WERI-Rb-1 (cell line): ENCODE results near the gene TNIK.
"Not testable (repeated sequence)": the region's sequence is repeated elsewhere in the genome, so short reads cannot be mapped to it uniquely, and the experiment has no call there.

Source experiments
- DNase-seq: peaks from one replicate; pipeline ENCODE4 v3.0.0-alpha.2; 2020
- H3K27ac ChIP-seq: fragments of 250-450 bp; sonication (Bioruptor Pico); 2 replicates; pipeline ENCODE4 v1.5.1; 2020; ENCODE audit warnings: mild to moderate bottlenecking, moderate library complexity
- H3K27me3 ChIP-seq: fragments of 250-450 bp; sonication (Bioruptor Pico); 2 replicates; pipeline ENCODE4 v1.5.1; 2021; ENCODE audit warnings: mild to moderate bottlenecking, low read depth, moderate library complexity; ENCODE audit not compliant: insufficient read depth, severe bottlenecking
- H3K36me3 ChIP-seq: fragments of 250-450 bp; sonication (Bioruptor Pico); 2 replicates; pipeline ENCODE4 v1.5.1; 2020; ENCODE audit warnings: mild to moderate bottlenecking, moderate library complexity
- H3K4me3 ChIP-seq: 2 replicates; pipeline ENCODE4 v1.5.1; 2011; ENCODE audit warnings: low read depth, mild to moderate bottlenecking, control low read depth, low read length
- H3K9me3 ChIP-seq: fragments of 250-450 bp; sonication (Bioruptor Pico); 2 replicates; pipeline ENCODE4 v1.5.1; 2021; ENCODE audit warnings: mild to moderate bottlenecking, moderate library complexity; ENCODE audit not compliant: severe bottlenecking
- CTCF ChIP-seq: IDR thresholded peaks from 2 replicates; pipeline ENCODE4 v1.5.1; 2011; ENCODE audit warnings: low read depth, mild to moderate bottlenecking, control low read depth, inconsistent platforms, low read length

Gene TNIK

DNA sequence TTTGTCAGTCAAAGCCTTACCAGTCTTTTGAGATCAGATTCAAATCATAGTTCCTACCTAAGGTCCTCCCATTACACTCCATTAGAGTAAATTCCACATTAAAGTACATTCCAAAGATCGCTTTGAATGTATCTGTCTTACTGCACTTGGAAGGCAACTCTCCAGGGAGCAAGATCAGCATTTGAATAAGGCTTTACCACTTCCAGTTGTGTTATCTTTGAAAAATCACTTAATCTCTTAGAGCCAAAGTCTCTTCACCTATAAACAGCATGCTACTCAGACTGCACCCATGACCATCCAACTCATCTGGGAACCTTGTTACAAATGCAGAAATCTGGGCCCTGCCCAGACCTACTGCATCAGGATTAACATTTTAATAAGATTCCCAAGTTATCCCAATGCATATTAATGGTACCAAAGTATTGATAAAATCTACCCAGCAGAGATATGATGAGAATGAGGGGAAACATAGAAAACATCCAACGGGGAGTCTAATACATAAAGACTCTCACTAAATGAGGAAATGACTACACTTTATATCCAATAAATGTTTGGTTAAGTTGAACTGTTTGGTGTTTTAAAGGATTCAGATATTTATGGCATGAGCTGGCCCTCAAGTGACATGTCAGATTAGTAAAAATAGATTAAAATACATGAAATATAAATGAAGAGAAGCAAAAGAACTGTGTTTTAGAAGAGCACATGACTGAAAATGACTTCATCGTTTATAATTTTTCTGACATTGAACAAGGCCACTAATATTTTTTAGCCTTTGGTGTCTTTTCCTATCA, 75.9 kb downstream of the TNIK start:
- Histone ChIP-seq H3K27me3 (no peaks in the 10 kb centered on the region), H3K27ac (no peak overlapping the region), H3K36me3 (no peaks in the 10 kb centered on the region), H3K9me3 (no peaks in the 10 kb centered on the region), H3K4me3 (no peak overlapping the region)
- TF ChIP-seq CTCF = no peak
- DNase-seq = no peak

- H3K27me3 ChIP-seq = no peaks in the 10 kb centered on the region
- H3K4me3 ChIP-seq = no peak overlapping the region
- no peak overlapping the region for H3K27ac ChIP-seq
- no peak for TF ChIP-seq CTCF
- DNase-seq = no peak
- no peaks in the 10 kb centered on the region for H3K36me3 ChIP-seq
- H3K9me3 ChIP-seq = no peaks in the 10 kb centered on the region
Measured at GRCh38 chr3:171383206-171384018, 76.8 kb downstream of the TNIK start.

DNA sequence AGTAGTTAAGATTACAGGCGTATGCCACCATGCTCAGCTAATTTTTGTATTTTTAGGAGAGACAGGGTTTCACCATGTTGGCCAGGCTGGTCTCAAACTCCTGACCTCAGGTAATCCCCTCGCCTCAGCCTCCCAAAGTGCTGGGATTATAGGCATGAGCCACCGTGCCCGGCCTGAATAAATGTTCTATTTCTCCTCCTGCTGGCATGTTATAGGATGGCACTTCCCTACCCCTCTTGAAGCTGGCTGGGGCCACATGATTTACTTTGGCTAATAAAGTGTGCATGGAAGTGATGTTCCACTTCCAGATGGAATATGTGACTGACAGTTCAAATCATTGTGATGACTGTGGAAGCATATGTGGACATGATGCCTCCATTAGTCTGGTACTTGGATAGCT, 77.9 kb downstream of the TNIK start:
- not testable (repeated sequence) for H3K27ac ChIP-seq, H3K9me3 ChIP-seq, DNase-seq

DNA sequence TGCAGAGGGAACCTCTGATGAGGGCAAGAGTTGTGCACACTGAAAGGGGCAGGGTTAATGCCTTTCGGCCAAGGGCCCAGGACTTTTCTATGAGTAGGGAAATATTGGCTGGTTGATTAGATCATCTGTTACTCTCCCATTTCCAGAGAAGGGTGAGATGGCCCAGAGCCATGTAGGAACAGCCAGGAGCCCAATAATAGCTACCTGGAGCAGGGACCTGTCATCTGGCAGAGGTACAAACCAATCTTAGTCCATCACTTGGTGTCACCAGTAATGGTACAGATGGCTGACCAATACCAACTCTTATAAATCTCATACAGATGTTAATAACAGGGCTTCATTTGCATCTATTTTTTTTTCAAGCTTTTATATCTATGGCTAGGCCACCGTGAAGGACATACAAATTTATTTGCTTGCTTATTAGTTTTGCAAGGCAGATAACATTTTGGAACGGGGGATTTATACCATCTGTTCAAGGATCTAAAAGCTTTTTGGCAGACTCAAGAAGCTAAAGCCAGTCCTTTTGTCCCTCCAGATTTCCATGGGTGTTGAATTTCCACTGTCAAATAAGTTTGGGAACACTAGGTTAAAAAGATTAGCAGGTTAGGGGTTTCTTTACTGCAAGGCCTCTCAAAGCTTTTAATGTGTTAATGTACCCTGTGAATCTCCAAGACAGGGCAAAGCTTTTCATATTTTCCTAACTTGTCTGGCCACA, 79.3 kb downstream of the TNIK start:
- H3K27me3 ChIP-seq = no peaks in the 10 kb centered on the region
- H3K4me3 ChIP-seq = no peak overlapping the region
- no peak overlapping the region for H3K27ac ChIP-seq
- DNase-seq = no peak
- no peak for TF ChIP-seq CTCF
- no peaks in the 10 kb centered on the region for H3K9me3 ChIP-seq
- no peaks in the 10 kb centered on the region for H3K36me3 ChIP-seq

More for the DNA sequence above, 77.9 kb downstream of the TNIK start:
- H3K4me3 ChIP-seq, H3K36me3 ChIP-seq, H3K27me3 ChIP-seq: not testable (repeated sequence)

DNA sequence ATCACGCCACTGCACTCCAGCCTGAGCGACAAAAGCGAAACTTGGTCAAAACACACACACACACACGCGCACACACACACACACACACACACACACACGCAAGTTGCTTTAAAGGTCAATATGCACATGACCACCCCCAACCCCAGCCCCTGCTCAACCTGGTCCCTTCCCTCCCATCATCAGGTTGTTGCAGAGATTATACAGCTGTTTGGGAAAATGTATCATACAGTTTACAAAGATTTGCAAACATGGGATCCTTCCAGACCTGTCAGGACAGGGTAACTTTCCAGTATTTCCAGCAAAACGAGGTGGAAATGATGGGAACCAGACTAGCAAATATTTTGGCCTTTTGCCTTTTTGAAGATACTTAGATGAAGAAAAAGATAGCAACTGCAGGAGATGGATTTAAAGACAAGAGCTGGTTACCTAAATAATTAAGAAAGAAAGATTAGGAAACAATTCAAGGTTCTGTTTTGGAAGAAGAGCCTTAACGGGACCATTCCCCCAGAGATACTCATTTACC, 80.2 kb downstream of the TNIK start:
- no peak for TF ChIP-seq CTCF
- H3K27ac ChIP-seq = no peak overlapping the region
- no peaks in the 10 kb centered on the region for H3K9me3 ChIP-seq
- H3K4me3 ChIP-seq = no peak overlapping the region
- H3K27me3 ChIP-seq = no peaks in the 10 kb centered on the region
- H3K36me3 ChIP-seq = no peaks in the 10 kb centered on the region
- no peak for DNase-seq

DNA sequence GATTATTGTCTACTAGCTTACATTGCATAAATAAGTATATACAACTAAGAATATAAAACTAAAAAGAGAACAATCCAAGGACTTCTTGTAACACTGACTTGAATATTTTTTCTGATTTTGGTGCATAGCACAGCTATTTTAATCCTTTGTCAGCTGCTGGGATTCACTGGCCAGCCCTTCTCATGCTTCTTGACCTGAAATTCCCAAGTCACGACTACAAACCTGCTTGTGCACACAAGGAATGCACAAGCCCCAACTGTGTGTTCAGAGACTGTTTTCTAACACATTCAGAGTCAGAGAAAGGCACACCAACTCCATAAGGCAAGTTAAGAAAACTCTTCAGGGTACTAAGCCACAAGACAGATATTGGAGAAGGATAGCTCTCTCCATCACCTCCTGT, 80.9 kb downstream of the TNIK start:
- no peak for DNase-seq
- no peaks in the 10 kb centered on the region for H3K9me3 ChIP-seq
- no peaks in the 10 kb centered on the region for H3K27me3 ChIP-seq
- H3K27ac ChIP-seq = no peak overlapping the region
- no peak for TF ChIP-seq CTCF
- H3K36me3 ChIP-seq = no peaks in the 10 kb centered on the region
- H3K4me3 ChIP-seq = no peak overlapping the region
